Measurements from ENCODE around the gene DUOXA2. TPM values are rescaled to one million over a fixed set of nuclear protein-coding genes. Genes with fewer than 3 reads are reported as not detected.
"Not testable (repeated sequence)": the region's sequence is repeated elsewhere in the genome, so short reads cannot be mapped to it uniquely, and the experiment has no call there.

DUOXA2 gene
- total and polyA plus RNA-seq, 2 experiments from 2014 or later = not detected

DNA sequence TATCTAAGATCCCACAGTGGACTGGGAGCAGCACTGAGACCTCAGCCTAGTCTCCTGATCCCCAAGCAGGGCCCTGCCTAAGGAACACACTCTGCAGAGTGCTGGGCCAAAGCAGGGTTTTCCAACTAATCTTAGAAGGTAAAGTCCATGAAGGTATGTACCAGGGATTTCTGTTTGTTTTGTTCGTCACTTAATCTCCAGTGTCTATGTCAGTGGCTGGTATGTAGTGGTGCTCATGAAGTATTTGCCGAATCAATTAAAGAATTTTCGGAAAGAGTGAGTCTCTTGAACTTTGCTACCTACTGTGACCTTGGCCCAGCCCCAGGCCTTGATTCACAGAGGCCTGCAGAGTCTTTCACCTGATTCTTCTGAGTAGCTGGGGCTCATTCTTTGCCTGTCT, 17.4 kb downstream of the DUOXA2 start:
- no peak overlapping the region for H3K4me3 ChIP-seq
- DNase-seq (ENCODE audit: low read depth in 1 of 2, low spot score in 1 of 2) = no peak
- no peaks in the 10 kb centered on the region for H3K4me1 ChIP-seq (ENCODE audit: low read depth)
- no peaks in the 10 kb centered on the region for H3K36me3 ChIP-seq
- no peak overlapping the region for H3K27ac ChIP-seq
- H3K27me3 ChIP-seq = peaks cover 98% of the 10 kb centered on the region
- TF ChIP-seq, protein P1, sequence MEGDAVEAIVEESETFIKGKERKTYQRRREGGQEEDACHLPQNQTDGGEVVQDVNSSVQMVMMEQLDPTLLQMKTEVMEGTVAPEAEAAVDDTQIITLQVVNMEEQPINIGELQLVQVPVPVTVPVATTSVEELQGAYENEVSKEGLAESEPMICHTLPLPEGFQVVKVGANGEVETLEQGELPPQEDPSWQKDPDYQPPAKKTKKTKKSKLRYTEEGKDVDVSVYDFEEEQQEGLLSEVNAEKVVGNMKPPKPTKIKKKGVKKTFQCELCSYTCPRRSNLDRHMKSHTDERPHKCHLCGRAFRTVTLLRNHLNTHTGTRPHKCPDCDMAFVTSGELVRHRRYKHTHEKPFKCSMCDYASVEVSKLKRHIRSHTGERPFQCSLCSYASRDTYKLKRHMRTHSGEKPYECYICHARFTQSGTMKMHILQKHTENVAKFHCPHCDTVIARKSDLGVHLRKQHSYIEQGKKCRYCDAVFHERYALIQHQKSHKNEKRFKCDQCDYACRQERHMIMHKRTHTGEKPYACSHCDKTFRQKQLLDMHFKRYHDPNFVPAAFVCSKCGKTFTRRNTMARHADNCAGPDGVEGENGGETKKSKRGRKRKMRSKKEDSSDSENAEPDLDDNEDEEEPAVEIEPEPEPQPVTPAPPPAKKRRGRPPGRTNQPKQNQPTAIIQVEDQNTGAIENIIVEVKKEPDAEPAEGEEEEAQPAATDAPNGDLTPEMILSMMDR (IDR thresholded peaks at IDR 0.05; ENCODE audit: low read depth, low read length) = no peak
- H3K9me3 ChIP-seq (ENCODE audit: low read depth) = no peaks in the 10 kb centered on the region

DNA sequence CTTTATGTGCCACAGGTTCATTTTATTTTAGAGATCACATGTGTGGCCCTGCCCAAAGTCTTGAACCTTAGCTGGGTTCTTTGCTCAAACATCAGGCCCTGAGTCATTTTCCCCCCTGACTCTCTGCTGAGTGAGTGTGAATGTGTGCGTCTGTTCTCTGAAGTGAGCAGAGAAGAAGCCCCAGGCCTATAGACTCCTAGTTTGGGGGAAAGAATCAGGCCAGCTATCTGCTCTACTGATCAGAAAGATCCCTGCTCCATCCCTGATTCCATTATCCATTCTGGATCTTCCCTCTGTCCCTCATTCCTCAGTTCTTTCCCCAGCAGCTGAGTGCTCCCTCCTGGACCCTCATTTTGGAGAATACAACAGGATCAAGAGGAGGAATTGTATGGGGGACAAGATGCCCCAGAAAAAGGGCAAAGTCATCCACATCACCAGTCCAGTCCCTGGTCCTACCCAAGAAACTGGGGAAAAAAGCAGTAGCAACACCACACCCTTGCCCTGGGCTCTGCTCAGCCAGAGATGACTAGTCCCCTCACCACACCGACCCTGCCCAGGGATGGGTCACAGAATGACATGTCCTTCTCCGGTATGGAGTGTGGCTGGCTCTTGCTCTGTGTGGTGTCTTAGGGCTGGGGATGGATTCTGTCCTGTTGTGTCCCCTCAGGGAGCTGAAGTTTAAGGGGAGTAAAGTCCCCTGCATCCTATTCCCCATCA, 18.9 kb downstream of the DUOXA2 start:
- Histone ChIP-seq H3K36me3 (no peaks in the 10 kb centered on the region), H3K9me3 (ENCODE audit: low read depth) (no peaks in the 10 kb centered on the region), H3K4me1 (ENCODE audit: low read depth) (no peaks in the 10 kb centered on the region), H3K4me3 (no peak overlapping the region), H3K27ac (no peak overlapping the region), H3K27me3 (peaks cover 88% of the 10 kb centered on the region)
- DNase-seq (ENCODE audit: low read depth in 1 of 2, low spot score in 1 of 2) = no peak
- TF ChIP-seq, protein P1 (IDR thresholded peaks at IDR 0.05; ENCODE audit: low read depth, low read length) = no peak

DNA sequence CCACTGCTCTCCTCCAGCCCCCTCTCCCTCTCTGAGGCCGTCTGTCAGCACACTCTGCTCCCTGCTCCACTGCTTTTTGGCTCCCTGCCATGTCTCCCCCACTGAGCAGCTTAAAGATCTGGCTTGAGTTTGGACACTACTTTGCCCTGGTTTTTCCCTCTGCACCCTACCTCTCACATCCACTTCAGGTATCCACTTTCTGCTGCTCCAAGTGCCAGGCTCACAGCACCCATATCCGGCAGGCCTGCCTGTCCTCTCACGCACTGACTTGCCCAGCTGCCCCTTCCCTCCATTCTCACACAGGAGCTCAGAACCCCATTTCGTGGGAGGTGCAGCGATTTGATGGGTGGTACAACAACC, 19.4 kb downstream of the DUOXA2 start:
- Histone ChIP-seq H3K27me3 (peaks cover 83% of the 10 kb centered on the region), H3K9me3 (ENCODE audit: low read depth) (no peaks in the 10 kb centered on the region), H3K27ac (no peak overlapping the region), H3K36me3 (no peaks in the 10 kb centered on the region), H3K4me1 (ENCODE audit: low read depth) (no peaks in the 10 kb centered on the region), H3K4me3 (no peak overlapping the region)
- TF ChIP-seq, protein P1 (IDR thresholded peaks at IDR 0.05; ENCODE audit: low read depth, low read length) = no peak
- peak in 1 of 2 donors; percentile 60 for DNase-seq (ENCODE audit: low read depth in 1 of 2, low spot score in 1 of 2)

DNA sequence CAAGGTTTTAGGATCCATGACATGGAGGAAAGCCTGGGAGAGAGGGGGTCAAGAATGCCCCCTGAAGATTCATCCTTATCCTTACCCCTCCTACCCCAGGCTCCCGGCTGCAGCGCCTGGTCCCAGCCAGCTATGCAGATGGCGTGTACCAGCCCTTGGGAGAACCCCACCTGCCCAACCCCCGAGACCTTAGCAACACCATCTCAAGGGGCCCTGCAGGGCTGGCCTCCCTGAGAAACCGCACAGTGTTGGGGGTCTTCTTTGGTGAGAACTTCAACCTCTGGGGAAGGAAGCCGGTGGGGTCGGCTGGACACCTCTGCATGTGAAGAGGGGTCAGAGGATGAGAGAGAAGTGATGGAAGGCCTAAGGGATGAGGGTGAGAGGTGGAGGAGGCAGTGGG, 19.9 kb downstream of the DUOXA2 start:
- H3K4me3 ChIP-seq = no peak overlapping the region
- peaks cover 78% of the 10 kb centered on the region for H3K27me3 ChIP-seq
- no peaks in the 10 kb centered on the region for H3K9me3 ChIP-seq (ENCODE audit: low read depth)
- no peak overlapping the region for H3K27ac ChIP-seq
- H3K36me3 ChIP-seq = no peaks in the 10 kb centered on the region
- DNase-seq (ENCODE audit: low read depth in 1 of 2, low spot score in 1 of 2) = no peak
- no peaks in the 10 kb centered on the region for H3K4me1 ChIP-seq (ENCODE audit: low read depth)
- TF ChIP-seq, protein P1 (IDR thresholded peaks at IDR 0.05; ENCODE audit: low read depth, low read length) = no peak

DNA sequence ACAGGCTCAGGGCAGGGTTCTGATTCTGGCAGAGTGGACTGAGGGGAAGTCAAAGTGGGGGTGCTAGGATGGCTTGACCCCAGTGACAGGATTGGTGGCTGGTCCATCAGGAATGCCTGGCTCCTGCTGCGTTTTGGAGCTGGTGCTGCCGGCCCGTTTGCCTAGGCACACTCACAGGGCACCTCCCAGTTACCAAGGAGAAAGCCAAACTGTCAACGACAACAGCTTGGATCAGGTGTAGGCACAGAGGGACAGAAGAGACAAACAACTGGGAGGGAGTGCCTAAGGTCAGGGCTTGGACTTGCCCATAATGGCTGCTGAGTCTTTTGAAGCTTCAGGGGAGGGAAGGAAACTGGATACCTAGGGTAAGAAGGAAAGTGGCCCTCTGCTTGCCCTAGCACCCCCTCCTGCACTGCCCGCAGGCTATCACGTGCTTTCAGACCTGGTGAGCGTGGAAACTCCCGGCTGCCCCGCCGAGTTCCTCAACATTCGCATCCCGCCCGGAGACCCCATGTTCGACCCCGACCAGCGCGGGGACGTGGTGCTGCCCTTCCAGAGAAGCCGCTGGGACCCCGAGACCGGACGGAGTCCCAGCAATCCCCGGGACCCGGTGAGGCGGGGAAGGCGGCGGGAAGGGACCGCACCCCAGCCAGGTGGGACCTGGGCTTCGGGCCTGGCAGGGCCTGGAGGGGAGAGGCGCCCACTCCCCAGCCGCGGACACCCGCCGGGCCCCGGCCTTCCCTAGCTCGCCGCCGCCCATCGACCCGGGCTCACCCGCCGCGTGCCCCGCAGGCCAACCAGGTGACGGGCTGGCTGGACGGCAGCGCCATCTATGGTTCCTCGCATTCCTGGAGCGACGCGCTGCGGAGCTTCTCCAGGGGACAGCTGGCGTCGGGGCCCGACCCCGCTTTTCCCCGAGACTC, 20.8 kb downstream of the DUOXA2 start:
- TF ChIP-seq, protein P1 (IDR thresholded peaks at IDR 0.05; ENCODE audit: low read depth, low read length) = peak; percentile 20
- no peak overlapping the region for H3K27ac ChIP-seq
- peak in 1 of 2 donors; percentile 50 for DNase-seq (ENCODE audit: low read depth in 1 of 2, low spot score in 1 of 2)
- H3K9me3 ChIP-seq (ENCODE audit: low read depth) = no peaks in the 10 kb centered on the region
- H3K36me3 ChIP-seq = no peaks in the 10 kb centered on the region
- peaks cover 69% of the 10 kb centered on the region for H3K27me3 ChIP-seq
- no peak overlapping the region for H3K4me3 ChIP-seq
- no peaks in the 10 kb centered on the region for H3K4me1 ChIP-seq (ENCODE audit: low read depth)

DNA sequence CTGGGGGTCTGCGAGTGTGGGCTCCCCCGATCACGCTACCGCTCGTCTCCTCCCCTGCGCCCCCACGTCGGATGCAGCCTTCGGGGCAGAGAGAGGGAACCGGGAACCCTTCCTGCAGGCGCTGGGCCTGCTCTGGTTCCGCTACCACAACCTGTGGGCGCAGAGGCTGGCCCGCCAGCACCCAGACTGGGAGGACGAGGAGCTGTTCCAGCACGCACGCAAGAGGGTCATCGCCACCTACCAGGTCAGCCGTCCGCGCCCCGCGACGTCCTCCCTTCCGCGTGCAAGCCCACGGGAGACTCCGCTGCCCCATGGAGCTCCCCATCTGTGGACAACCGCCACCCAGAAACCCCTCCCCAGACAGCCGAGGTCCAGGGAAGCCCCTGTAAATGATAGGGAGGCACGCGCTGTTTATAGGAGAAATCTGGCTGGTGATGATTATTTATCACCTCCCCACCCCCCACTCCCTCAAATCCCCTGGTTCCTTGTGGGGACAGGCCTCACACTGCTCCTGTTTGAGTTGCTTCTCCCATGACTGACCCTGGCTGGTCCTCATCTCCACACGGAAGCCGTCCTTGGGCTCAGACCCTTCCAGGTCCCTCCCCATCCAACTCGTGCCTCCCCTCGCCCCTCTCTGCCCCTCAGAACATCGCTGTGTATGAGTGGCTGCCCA, 21.7 kb downstream of the DUOXA2 start:
- H3K9me3 ChIP-seq (ENCODE audit: low read depth) = not testable (repeated sequence)

More for the DNA sequence above, 21.7 kb downstream of the DUOXA2 start:
- not testable (repeated sequence) for H3K4me3 ChIP-seq; H3K27ac ChIP-seq; DNase-seq (ENCODE audit: low read depth in 1 of 2, low spot score in 1 of 2); H3K4me1 ChIP-seq (ENCODE audit: low read depth); H3K36me3 ChIP-seq
- H3K27me3 ChIP-seq = peaks cover 60% of the 10 kb centered on the region

Measured in cardiac muscle cell (in vitro differentiated cells and primary cell).